Brain microvascular endothelial cell (primary cell): ENCODE results near the gene SPAG6.

Experiments
- DNase-seq: peaks from one replicate; pipeline ENCODE4 v3.0.0-alpha.2; 2020
- H3K27ac ChIP-seq: fragments of 250-450 bp; sonication (Bioruptor Pico); 2 replicates; pipeline ENCODE4 v1.5.1; 2020; ENCODE audit warnings: mild to moderate bottlenecking, moderate library complexity
- H3K27me3 ChIP-seq: fragments of 250-450 bp; sonication (Bioruptor Pico); replicated peaks from 2 replicates; pipeline ENCODE4 v1.5.1; 2020; ENCODE audit warnings: mild to moderate bottlenecking
- H3K36me3 ChIP-seq: fragments of 250-450 bp; sonication (Bioruptor Pico); replicated peaks from 2 replicates; pipeline ENCODE4 v1.5.1; 2020; ENCODE audit warnings: mild to moderate bottlenecking
- H3K4me3 ChIP-seq: 2 replicates; pipeline ENCODE4 v1.5.1; 2011; ENCODE audit warnings: low read depth, mild to moderate bottlenecking, control low read depth, low read length, moderate library complexity
- CTCF ChIP-seq: IDR thresholded peaks from 2 replicates; pipeline ENCODE4 v1.5.1; 2011; ENCODE audit warnings: low read depth, mild to moderate bottlenecking, moderate library complexity, low read length, control low read depth, inconsistent platforms; ENCODE audit errors: missing control alignments
- in situ Hi-C: cut with HindIII; loops from 2 replicates; pipeline ENCODE4 v1.10.0; 2017; ENCODE audit warnings: low sequenced_read_pairs, low pct_ligation_motif_present

SPAG6 gene

DNA sequence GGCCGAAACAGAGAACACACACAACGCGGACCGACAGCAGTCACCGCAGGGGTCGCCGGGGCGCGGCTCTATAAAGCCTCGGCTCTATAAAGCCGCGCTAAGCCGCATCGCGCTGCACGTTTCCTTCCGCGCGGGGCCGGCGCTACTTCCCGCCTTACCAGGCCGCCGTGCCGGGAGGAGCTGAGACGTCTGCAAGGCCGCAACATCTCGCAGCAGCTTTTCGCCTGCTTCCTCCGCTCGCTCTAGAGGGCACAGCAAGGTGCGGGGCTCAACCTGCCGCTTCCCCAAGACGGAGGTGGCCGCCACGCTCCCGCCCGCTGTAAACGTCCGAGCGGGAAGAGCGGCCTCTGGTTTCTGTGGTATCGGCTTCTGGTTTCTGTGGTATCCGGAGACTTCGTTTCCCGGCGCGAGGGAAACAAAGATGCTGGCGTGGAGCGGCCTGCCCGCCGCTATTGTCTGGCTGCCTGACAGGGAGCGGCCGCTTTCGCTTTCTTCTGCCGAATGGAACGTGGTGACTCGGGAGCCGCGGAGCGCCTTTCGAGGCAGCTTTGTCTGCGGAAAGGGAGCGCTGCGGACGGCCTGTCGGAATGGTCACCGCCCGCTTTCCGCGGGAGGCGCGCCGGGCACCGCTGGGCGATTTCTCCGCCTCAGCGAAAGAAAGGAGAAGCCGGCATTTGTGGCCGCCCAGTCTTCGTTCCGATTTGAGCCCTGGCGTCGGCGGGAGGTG lies 91.8 kb downstream of the SPAG6 start:
- peak overlapping the region; percentile 84 for H3K27ac ChIP-seq
- peak; percentile 84 for DNase-seq
- no peaks in the 10 kb centered on the region for H3K27me3 ChIP-seq
- in situ Hi-C loops: no loop called here
- no peak for TF ChIP-seq CTCF
- H3K4me3 ChIP-seq: peak overlapping the region; percentile 74
- no peaks in the 10 kb centered on the region for H3K36me3 ChIP-seq

- Histone ChIP-seq H3K36me3 (no peaks in the 10 kb centered on the region), H3K27me3 (no peaks in the 10 kb centered on the region), H3K27ac (peak overlapping the region; percentile 84), H3K4me3 (peak overlapping the region; percentile 74)
- in situ Hi-C loops: no loop called here
- DNase-seq: no peak
- TF ChIP-seq CTCF: no peak
Measured at GRCh38 chr10:22437620-22438588, 92.6 kb downstream of the SPAG6 start.

DNA sequence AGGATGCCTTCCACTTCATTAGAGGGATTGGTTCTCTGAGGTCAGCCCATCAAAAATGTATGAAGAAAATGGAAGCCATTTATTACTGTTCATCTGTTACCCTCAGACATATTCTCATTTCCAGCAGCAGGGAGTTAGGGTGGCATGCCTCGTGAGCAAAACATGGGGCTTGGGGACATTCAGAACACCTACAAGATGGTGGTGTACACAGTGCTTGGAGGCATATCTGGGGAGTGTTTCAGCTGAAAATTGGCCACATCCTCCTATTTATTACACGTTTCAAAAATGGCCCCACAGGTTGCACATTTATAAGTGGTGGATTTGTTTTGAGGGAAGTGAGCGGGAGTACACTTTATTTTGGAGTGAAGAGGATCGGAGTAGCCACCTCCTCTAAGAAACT lies 93.4 kb downstream of the SPAG6 start:
- Histone ChIP-seq H3K27ac (no peak overlapping the region), H3K36me3 (no peaks in the 10 kb centered on the region), H3K4me3 (no peak overlapping the region), H3K27me3 (no peaks in the 10 kb centered on the region)
- TF ChIP-seq CTCF: no peak
- no peak for DNase-seq
- in situ Hi-C loops: no loop called here

GRCh38 chr10:22442063-22442462 lies 96.8 kb downstream of the SPAG6 start:
- no peak for TF ChIP-seq CTCF
- no peak for DNase-seq
- Histone ChIP-seq H3K4me3 (no peak overlapping the region), H3K36me3 (no peaks in the 10 kb centered on the region), H3K27me3 (no peaks in the 10 kb centered on the region), H3K27ac (no peak overlapping the region)
- in situ Hi-C loops: no loop called here

- Histone ChIP-seq H3K27me3 (no peaks in the 10 kb centered on the region), H3K36me3 (no peaks in the 10 kb centered on the region), H3K27ac (no peak overlapping the region), H3K4me3 (no peak overlapping the region)
- DNase-seq: no peak
- TF ChIP-seq CTCF: no peak
- in situ Hi-C loops: no loop called here
Measured at GRCh38 chr10:22442468-22442867, 97.2 kb downstream of the SPAG6 start.
